ENCODE measurements around the gene BIN2.
"Not testable (repeated sequence)": the region's sequence is repeated elsewhere in the genome, so short reads cannot be mapped to it uniquely, and the experiment has no call there.

Gene BIN2

GRCh38 chr12:51307655-51308593 is 16.1 kb downstream of the BIN2 start:
- DNase-seq = no peak

GRCh38 chr12:51306507-51306906 is 17.5 kb downstream of the BIN2 start:
- DNase-seq = no peak

DNA sequence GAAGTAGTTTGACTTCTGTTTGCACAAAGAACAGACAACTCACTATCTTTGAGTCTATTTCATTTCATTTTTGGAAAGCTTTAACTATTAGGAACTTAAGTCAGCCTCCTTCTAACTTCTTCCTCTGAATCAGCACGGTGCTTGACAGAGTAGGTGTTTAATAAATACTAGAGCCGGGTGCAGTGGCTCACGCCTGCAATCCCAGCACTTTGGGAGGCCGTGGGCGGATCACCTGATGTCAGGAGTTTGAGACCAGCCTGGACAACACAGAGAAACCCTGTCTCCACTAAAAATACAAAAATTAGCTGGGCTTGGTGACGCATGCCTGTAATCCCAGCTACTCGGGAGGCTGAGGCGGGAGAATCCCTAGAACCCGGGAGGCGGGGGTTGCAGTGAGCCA is 23.2 kb downstream of the BIN2 start:
- DNase-seq = not testable (repeated sequence)

- DNase-seq = no peak
Measured at GRCh38 chr12:51295651-51296050, 28.3 kb downstream of the BIN2 start.

- not testable (repeated sequence) for DNase-seq
Measured at GRCh38 chr12:51294097-51294496, 29.9 kb downstream of the BIN2 start.

GRCh38 chr12:51293696-51294095 is 30.3 kb downstream of the BIN2 start:
- DNase-seq = no peak

DNA sequence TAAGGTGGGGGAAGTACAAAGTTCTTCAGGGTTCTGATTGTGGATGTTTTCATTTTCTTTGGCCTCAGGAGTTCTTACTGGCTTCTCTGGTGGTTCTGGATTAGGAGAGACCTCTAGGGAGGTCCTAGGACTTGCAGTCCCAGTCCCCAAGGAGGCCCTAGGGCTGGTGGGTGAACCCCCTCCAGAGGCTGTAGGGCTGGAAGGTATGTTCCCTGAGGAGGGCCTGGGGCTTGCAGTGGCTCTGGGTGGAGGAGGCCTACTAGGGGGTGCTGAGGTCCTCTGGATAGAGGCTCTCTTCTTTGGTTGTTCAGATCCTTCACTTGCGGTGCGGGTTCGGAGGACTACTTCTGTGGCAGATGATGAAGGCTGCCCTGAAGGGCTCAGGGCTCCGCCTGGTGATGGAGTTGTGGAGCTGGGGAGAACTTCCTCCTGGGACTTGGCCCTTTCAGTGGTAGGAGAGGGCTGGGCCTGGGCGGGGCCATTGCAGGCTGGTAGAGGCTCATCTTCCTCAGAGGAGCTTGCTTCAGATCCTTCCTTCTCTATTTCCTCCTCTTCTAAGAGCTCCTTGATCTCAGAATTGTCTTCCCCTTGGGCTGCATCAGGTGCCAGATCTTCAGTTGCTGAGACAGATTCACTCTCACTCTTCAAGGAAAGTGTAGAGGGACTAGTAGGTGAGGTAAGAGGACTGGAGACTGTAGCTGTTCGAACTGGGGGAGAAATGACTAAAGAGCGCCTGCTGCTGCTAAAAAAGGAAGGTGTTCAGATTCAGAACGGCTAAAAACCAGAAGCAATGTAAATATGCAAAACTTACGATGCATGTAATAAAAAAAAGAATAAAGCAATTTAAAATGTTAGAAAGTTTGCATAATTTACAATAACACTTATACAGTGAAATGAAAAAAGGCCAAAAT is 32.1 kb downstream of the BIN2 start:
- DNase-seq = not testable (repeated sequence)

GRCh38 chr12:51285843-51286242 is 38.1 kb downstream of the BIN2 start:
- DNase-seq = no peak

GRCh38 chr12:51281202-51281924 is 42.6 kb downstream of the BIN2 start:
- DNase-seq = no peak

- no peak for DNase-seq
Measured at GRCh38 chr12:51275088-51275487, 48.9 kb downstream of the BIN2 start.

GRCh38 chr12:51272810-51273209 is 51.2 kb downstream of the BIN2 start:
- DNase-seq = not testable (repeated sequence)

- DNase-seq = no peak
Measured at GRCh38 chr12:51270951-51271518, 52.9 kb downstream of the BIN2 start.

DNA sequence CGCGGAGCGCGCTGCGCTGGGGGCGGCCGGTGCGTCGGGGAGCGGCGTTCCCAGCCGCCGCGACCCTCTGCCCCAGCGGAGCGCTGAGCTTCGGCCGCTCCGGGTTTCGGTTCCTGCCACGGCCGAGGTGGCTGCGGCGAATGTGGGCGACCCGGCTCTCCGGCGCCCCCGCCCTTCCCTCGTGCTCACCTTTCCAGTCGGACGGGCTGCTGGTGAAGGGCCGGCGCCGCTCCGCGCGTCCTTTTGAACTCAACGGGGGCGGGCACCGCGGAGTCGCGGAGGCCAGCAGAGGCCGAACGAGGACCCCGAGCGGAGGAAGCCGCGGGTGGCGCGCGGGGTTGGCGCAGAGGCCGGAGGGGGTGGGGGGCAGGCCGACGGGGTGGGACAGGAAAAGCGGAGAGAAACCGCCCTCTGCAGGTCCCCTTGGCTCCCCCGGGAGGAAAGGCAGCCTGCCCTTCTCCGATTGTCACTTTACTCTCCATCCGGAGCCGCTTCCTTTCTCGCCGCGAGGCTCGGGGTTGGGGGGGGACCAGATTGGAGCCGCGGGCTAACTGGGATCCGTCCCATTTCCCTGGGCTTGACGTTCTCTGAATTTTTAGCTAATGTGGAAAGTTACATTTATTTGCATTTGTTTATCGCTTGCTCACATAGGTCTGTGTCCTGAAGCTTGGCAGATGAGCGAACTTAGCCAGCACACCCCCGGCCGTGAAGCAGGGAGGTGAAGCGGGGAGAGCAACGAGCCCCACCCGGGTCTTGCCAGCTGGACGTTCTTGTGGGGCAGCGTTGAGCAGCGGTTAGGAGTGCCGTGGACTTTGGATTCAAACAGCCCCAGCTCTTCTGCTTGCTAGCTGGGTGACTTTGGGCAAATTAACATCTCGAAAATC is 53.7 kb downstream of the BIN2 start, which contains the start of gene SMAGP:
Gene SMAGP (minus strand): TSS at position 349 of the 884 bp plus-strand sequence. CDS start 1,137 bp downstream, outside the sequence.
- peak; percentile 80 for DNase-seq

GRCh38 chr12:51269174-51270066 is 54.6 kb downstream of the BIN2 start:
- DNase-seq = peak; percentile 80

DNA sequence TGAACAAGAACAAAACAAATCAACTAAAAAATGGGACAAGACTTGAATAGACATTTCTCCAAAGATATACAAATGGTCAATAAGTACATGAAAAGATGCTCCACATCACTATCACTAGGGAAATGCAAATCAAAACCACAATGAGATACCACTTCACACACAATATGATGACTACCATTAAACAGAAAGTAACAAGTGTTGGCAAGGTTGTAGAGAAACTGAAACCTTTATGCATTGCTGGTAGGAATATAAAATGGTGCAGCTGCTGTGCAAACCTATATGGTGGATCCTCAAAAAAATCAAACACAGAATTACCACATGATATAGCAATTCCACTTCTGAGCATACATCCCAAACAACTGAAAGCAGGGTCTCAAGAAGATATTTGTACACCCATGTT is 59.0 kb downstream of the BIN2 start:
- DNase-seq = no peak

- DNase-seq = no peak
Measured at GRCh38 chr12:51264297-51264696, 59.7 kb downstream of the BIN2 start.

DNA sequence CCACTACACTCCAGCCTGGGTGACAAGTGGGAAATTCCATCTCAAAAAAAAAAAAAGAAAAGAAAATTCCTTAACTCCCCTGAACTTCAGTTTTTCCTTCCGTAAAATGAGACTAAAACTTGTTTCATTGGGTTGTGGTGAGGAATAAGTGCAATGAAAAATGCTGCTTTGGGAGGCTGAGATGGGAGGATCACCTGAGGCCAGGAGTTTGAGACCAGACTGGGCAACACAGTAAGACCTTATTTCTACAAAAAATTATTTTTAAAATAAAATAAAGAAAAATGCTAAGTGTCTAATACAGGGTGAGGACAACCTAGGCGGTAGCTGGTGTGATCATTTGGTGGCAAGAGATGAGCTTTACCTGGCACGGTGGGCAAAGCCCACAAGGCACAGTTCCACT is 60.6 kb downstream of the BIN2 start:
- no peak for DNase-seq

- DNase-seq = no peak
Measured at GRCh38 chr12:51262758-51263177, 61.2 kb downstream of the BIN2 start.

GRCh38 chr12:51259600-51259999 is 64.4 kb downstream of the BIN2 start:
- DNase-seq = not testable (repeated sequence)

- DNase-seq = no peak
Measured at GRCh38 chr12:51254536-51254935, 69.4 kb downstream of the BIN2 start.

Data from activated CD8-positive, alpha-beta memory T cell treated with anti-CD3 and anti-CD28 coated beads for 24 hours (primary cell).